Activated effector memory CD4-positive, alpha-beta T cell treated with Interleukin-2 at 50 U/mL for 16 hours (primary cell): ENCODE results near the gene SEBOX.

ENCODE experiments used
- DNase-seq: peaks from one replicate; pipeline ENCODE4 v3.0.0-alpha.2; 2020

SEBOX gene

GRCh38 chr17:28364665-28365363 is at the start of gene SEBOX:
SEBOX (minus strand) TSS chr17:28365199; CDS start chr17:28365151, 48 bp downstream.
- no peak for DNase-seq

GRCh38 chr17:28413804-28414203 is 48.8 kb upstream of the SEBOX start:
- DNase-seq: no peak

- DNase-seq: no peak
These were observed 47.1 kb upstream of the SEBOX start for GRCh38 chr17:28412099-28412498.

GRCh38 chr17:28407974-28408306 is 42.9 kb upstream of the SEBOX start:
- no peak for DNase-seq

- DNase-seq: no peak
These were observed 42.4 kb upstream of the SEBOX start for GRCh38 chr17:28407130-28407973.

- no peak for DNase-seq
These were observed 41.4 kb upstream of the SEBOX start for GRCh38 chr17:28406473-28406814.

- peak; percentile 6 for DNase-seq
These were observed 40.9 kb upstream of the SEBOX start, which contains the start of gene SLC46A1 for GRCh38 chr17:28405632-28406472. SLC46A1 (minus strand) TSS chr17:28406212; CDS start chr17:28406114, 98 bp downstream.

- no peak for DNase-seq
These were observed 40.0 kb upstream of the SEBOX start for GRCh38 chr17:28404812-28405570.

GRCh38 chr17:28404461-28404811 is 39.4 kb upstream of the SEBOX start:
- no peak for DNase-seq

- no peak for DNase-seq
These were observed 39.0 kb upstream of the SEBOX start for GRCh38 chr17:28404007-28404406.

- DNase-seq: no peak
These were observed 37.8 kb upstream of the SEBOX start for GRCh38 chr17:28402844-28403243.

GRCh38 chr17:28402224-28402630 is 37.2 kb upstream of the SEBOX start:
- DNase-seq: no peak

- no peak for DNase-seq
These were observed 34.8 kb upstream of the SEBOX start for GRCh38 chr17:28399808-28400207.

- no peak for DNase-seq
These were observed 33.4 kb upstream of the SEBOX start for GRCh38 chr17:28398280-28398981.

- DNase-seq: no peak
These were observed 32.8 kb upstream of the SEBOX start for GRCh38 chr17:28397687-28398279.

GRCh38 chr17:28397275-28397674 is 32.3 kb upstream of the SEBOX start:
- DNase-seq: no peak

GRCh38 chr17:28396635-28397239 is 31.7 kb upstream of the SEBOX start:
- DNase-seq: no peak

- no peak for DNase-seq
These were observed 31.0 kb upstream of the SEBOX start for GRCh38 chr17:28395968-28396367.

GRCh38 chr17:28395426-28395825 is 30.4 kb upstream of the SEBOX start:
- DNase-seq: no peak

- DNase-seq: no peak
These were observed 29.5 kb upstream of the SEBOX start for GRCh38 chr17:28394337-28395116.
